GM18870 (cell line): ENCODE data around the gene STK24.

Experiments used
- ATAC-seq: cut with Tn5 transposase; IDR thresholded peaks from one replicate; pipeline ENCODE4 v1.9.1; 2021; ENCODE audit warnings: moderate library complexity; ENCODE audit not compliant: unreplicated experiment

Gene STK24

DNA sequence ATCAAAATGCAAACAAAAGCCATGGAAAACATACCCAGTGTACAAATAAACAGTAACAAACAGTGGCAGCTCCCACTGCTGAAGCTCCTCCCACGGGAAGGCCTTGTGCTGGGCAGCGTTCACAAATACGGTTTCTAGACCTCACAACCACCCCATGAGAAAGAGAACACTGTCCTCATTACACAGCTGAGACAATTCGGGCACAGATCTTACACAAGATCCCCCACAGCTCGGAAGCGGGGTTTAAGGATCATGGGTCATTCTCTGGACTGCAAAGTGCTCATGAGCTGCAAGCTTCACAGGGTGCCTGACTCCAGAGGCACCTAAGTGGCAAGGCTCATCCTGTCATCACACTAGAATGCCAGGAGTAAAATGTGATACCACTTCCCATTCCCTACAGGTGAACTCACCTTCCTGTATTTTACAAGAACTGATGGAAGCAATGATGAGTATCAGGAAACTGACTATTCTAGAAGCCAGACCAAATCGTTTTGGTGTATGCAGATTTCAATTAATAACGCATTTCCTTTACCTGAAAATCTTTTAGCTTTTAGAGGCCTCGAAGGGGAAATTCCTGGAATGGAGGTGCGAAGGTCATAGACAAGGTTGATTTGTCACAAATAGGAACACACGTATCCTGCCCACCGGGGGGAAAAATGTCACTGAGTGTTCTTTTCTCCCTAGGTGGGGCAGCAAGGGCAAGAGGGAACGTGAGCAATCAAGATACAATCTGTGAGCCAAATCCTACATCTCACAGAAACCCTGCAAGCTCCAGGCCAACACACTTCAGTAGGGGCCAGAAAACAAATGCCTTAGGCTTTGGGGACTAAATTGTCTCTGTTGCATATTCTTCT, 41.2 kb downstream of the STK24 start:
- ATAC-seq: no peak

DNA sequence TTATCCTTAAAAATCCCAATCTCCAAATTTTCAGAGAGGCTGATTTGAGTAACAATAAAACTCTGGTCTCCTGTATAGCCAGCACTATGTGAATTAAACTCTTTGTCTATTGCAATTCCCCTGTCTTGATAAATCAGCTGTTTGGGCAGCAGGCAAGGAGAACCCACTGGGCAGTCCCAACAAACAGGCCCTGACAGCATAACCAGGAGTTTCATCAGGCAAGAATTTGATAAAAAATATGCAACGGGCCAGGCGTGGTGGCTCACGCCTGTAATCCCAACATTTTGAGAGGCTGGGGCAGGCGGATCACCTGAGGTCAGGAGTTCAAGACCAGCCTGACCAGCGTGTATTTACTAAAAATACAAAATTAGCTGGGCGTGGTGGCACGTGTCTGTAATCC, 42.1 kb downstream of the STK24 start:
- no peak for ATAC-seq

DNA sequence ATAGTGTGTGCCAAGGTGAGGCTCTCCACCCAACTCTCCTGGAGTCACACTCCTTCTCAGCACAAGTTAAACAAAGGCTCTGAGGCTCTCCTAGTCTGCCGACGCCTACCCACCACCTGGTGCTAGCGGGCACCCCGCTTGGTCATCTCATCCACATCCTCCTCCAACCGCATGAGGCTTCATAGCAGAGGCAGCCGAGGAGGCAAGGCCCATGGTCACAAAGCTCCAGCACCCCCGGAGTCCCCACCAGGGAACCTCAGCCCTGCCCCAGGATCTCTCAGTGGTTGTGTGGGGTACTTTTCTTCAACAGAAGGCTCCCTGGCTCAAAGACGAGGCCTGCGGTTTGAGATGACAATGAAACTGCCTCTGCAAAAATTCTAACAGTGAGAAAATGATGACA, 43.0 kb downstream of the STK24 start:
- ATAC-seq: no peak

DNA sequence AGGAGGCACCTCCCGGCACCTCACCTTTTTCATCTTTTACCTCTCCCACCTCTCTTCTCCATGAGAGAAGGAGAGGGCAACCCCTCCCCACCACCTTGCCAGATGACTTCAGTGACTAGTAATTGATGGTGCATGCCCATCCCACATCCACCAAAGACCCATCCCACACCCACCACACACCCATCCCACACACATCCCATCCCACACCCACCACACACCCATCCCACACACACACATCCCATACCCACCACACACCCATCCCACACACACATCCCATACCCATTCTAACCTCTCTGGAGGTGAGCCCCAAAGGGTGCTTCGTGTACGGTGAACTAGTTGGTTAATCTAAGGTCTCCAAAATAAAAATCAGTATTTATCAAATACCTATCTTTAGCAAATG, 44.7 kb downstream of the STK24 start:
- ATAC-seq: no peak

DNA sequence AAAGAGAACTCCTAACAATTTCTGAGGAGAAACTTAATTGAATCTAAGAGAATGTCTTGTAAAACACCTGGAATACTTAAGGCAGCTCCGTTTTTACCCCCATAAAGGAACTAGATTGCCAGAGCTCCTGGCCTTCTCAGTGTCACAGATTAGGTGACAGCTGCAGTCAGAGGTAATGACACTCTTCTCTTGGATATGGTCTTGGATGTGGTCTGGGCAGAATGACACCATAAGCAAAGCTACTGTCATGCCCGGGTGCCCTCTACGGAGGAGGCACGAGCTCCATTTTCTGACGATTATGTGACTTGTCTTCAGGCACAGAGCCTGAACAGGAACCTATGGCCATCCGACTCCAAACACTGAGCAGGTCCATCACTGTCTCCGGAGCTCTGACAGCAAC, 46.7 kb downstream of the STK24 start:
- no peak for ATAC-seq

DNA sequence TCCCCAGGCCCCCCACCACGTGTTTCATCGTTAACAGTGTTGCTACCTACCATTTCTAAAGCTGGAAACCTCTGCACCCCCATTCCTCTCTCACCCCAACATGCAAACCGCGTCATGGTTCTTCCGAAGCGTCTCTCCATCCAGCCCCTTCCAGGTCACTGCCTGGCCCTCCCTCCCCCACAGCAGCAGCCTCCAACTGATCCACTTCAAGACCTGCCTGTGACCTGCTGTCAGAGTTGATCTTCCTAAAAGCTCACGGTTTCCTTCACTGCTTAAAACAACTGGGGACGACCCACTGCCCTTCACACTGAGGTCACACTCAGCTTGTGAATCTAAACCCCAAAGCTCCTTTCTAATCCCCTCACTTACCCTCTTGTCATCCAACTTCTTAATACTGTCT, 47.7 kb downstream of the STK24 start:
- ATAC-seq: no peak

DNA sequence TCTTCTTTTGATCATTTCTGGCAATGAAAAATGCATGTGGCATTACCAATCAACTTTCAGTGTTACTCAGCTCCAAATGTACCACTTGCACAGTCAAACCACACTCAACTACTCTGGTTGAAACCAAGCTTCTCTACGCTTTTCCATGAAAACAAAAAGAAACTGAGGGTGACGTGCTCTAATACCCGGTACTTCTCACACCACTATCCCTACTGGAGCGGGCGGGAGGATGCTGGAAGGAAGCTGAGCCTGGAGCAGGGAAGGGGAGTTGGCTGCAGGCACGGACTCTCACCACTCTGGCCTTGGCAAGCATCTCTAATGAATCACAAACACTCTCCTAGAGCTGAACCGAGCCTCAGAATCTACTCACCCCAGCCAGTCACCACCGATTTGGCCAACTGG, 48.2 kb downstream of the STK24 start:
- no peak for ATAC-seq

DNA sequence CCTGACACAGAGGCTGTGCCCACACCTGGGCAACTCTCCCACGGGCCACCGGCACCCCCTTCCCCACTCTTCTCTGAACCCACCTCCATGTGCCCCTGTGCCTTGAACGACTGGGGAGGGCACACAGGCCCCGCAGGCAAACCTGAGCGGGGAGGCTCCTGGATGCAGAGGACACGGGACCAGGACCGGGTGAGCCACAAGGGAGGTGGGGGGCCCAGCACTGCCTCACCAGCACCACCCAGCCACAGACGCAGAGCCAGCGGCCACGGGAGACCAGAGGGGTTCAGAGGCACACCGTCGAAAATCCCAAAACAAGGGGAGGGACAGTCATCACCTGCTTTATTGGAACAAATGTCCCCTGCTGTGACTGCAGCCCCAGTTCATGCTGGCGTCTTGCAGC, 49.4 kb downstream of the STK24 start:
- no peak for ATAC-seq

DNA sequence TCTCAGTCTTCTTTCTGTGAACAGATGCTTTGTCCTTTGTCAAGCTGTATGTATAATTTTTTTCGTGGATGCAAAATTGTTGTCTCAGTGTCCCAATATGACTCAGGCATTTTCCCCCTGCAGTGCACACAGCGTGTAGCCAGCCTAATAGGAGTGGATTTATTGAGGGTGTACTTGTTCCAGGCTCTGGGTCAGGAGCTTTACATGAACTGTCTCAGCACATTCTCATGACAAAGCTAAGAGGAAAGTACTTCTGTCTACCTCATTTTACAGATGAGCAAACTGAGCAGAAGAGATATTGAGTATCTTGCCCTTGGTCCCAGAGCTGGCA, 50.8 kb downstream of the STK24 start:
- ATAC-seq: peak; percentile 43

DNA sequence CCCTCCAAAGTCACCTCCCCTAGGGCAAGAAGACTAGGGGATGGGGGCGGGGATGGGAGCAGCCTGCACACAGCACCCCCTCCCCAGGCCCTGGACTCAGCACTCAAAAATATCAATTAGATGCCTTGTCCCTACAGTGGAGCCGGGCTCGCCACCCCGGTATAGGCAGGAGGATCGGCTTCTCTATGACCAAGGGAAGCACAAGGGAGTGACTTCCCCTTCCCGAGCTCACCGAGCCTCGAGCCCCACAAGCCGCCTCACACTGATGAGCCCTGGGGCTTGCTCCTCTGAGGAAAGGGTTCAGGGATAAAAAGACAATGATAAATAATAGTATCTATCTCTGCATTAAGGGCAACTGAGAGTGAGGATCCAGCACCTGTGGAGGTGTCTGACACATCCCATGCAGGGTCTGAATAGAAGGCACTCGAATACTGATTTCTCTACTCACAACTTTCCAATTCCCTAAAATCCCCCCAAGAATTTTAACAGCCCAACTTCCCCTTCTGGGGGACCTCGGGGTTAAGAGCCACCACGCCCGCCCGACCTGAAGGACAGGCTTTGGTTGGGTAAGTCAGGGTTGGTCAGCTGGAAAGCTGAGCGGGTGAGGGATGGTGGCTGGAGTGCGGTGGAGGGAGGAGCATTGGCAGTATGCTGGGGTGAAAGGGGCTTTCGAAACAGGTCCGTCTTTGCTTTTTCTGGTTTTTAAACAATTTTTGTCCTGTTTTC, 51.3 kb downstream of the STK24 start:
- ATAC-seq: peak; percentile 1

DNA sequence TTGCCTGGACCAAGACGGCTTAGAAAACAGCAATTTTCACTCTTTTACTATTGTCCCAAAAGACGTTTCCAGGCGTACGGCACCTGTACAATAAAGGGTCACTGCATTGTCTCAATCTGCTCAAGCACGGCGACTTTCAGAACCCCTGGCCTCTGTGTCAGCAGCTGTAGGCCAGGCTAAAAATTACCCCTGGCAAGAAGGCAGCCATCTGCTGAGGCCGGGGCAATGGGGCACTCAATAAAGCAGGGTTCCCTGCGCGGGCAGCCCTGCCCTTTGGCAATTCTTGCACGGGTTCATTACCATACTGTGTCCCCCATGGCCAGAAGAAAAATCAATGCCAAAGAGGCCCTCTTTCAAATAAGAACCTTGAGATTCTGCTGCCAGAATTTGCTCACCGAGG, 52.1 kb downstream of the STK24 start:
- no peak for ATAC-seq

DNA sequence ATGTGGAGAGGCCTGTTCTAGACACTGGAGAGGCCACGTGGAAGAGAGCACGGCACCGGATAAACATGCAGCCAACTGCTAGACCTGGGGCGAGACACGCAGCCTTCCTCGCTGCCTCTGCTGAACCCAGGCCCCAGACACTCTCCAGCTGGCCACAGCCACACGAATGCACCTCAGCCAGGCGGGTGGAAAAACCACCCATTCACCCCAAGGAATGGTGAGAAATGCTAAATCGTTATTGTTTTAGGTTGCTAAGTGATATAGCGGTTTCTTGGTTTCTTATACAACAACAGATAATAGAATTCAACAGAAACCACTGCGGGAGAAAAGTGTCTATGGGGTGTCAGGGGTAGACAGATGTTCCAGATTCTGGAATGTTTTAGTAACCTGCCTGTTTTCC, 52.5 kb downstream of the STK24 start:
- ATAC-seq: no peak

DNA sequence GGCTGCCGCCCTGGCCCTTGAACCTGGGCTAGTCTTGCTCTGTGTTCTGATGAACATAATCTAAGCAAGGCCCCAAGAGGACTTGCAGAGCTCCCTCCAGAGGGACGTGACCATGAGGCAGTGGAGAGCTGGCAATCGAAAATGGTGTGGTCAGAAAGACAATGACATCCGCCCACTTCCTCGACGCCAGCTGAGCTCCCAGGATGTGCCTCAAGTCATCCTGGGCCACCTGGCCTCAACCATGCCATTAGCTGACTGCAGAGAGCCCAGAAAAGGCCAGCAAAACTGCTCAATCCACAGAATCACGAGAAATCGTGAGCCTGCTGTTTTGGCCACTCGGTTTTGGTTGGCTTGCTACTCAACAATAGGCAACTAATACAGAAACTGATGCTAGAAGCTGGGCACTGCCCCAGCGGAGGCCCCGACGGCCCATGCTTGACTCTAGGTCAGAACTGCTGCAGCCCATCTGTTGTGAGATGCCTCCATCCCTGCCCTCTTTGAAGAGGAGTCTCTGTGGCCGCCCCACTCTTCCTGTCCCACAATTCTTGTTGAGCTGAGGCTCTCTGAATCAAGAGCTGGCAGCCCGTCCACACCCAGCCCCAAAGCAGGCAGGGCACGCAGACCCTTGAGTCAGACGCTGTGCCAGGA, 53.3 kb downstream of the STK24 start:
- ATAC-seq: peak; percentile 43

DNA sequence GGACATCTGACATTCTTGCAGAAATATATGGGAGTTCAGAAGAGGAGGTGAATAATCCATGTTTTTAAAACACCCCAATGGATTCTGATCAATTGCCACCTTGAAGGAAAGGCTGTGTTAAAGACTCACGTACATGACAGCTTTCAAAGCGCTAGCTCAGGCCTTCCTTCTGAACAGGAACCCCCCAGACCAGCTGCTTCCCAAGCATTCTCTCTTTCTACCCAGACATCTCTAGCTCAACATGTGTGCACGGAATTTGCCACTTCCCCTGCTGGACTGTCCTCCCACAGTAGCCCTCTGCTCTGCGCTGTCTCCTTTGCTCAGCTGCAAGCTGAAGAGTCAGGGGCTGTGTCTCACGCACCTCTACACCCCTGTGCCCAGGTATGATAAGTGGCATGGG, 54.5 kb downstream of the STK24 start:
- no peak for ATAC-seq

DNA sequence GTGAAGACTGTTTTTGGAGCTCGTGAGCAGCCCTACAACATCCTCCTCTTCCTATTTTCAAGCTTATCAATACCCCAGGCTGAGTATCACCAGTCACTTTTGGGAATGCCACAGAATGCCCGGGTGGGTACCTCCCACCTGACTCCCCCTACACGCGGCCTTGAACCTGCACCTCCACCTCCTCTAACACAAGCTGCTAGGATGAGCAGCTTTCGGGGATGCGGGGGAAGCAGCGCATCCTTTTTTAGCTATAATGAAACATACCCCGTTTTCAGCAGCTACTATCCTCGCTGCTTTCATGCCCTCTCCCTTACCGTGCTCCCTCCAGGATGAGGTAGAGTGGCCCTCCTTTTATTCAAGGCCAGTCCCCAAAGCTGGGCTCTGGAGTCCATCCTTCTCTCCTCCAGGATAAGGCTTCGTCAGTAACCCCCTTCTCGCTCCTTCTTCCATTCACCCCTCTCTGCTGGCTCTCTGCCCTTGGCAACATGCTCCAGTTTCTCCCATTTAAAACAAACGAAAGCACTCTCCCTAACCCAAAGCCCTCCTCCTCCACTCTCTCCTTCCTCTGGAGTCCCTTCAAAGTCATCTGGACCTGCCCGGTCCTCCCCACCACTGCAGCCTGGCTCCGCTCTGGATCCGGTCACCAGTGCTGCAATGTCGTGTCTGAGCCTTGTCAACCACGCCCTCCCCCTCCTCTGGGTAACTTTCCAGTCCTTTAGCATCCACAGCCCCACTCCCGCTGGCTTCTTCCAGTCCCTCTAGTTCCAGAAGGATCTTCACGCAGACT, 55.3 kb downstream of the STK24 start:
- no peak for ATAC-seq

DNA sequence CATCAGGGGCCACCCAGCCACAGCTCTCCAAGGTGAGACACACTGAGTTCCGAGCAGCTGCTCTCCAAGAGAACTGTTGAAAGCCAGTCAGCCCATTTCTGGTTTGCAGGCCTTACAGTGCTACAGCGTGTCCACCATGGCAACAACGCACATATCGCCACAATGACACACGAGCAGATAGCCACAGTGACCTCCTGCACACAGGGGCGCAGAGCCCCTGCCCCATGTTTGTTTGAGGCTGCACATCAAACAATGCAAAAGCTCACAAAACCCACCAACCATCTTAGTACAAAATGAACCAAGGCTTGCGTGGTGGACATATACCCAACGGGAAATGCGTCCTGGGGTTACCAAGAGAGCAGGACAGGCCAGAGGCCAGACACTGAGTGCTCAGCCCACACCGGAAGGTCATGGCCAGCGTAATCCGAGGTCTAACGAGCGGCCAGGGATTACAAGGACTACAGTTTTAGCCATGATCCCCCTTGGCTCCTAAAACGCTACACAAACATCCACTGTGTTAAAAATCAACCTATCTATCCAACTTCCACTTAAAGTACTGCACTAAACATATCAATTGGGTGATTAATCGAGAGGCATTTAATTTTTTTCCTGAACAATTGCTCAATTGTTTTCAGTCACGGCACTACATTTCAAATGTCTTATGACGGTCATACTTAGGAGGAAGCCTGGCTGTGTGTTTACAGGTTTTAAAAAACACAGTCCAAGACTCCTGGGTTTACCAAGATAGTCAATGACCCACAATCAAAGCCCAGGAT, 56.0 kb downstream of the STK24 start:
- ATAC-seq: no peak

DNA sequence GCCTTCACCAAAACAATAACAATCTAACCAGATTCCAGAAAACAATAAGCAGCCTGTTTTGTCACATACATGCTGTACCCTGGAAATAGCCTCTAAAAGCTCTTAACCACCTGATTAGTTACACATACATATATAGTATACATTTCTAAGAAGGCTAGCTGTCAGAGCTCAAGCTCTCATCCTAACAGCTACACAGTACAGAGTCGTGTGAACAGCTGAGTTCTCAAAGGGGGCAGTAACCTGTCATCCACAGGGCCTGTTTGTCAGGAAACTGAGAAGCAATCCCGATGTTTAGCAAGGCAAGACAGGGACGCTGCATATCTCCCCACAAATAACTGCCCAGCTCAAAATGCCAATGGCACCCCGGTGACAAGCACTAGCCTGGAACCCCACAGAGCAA, 56.9 kb downstream of the STK24 start:
- no peak for ATAC-seq

DNA sequence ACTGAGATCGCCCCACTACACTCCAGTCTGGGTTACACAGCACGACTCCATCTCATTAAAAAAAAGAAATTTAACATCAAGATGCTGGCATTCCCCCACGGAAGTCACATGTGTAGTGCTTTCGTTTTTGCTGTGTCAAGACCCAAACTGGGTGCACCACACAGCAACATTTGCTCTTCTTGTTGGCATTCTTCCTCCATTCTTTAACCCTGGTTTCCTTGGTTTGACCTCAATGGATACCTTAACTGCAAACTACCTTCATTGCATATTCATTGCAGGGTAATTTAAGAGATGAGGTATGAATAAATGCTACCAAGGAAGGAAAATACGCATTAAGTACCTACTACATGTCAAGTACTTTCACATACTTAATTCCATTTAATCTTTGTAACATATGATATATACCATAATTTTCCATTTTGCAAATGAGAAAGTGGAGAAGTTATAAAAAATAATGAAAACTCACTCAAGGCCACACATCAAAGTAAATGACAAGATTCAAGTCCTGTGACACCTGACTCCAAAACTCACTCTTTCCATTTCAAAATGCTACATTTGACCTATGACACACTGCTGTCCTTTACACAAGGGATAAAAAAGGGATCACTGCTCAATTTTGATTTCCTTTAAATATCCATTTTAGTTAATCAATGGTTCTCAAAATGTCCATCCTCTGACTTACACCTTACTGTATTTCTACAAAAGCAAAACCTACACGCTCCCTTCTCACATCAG, 59.2 kb downstream of the STK24 start:
- no peak for ATAC-seq

DNA sequence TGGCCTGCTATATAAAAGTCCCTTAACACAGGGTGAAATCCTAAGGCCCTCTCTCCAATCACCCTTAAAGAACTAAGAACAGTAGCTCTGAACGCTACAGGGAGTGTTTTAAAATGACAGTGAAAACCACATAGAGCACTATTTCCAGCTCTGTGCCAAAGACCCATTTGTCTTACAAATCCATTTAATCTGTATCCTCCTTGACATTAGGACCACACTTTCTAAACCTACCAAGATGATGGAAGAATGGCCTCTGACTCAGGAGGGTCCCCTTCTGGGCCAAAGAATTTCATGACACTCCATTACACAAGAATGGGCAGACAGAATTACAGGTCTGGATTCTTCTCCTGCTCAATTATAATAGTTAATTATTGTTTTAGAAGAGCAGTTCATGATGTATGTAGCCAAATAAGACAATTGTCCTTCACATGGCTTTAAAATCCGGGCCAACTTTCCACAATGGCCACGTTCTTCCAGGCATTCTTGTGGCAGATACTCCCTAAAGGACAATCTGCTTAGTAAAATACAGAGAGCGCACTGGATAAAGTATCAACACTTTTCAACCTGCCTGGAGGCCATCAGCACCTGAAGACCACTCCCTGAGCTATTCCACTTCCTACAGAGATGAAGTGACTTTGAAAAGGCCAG, 61.0 kb downstream of the STK24 start:
- ATAC-seq: no peak
